DND-41 (cell line): ENCODE measurements around the gene TRAF1.

Source experiments
- ATAC-seq: fragments of 200-7000 bp; cut with Tn5 transposase; 3 replicates; pipeline ENCODE4 v1.9.1; 2021; ENCODE audit warnings: low read depth; ENCODE audit not compliant: insufficient read depth
- DNase-seq: peaks from one replicate; pipeline ENCODE4 v3.0.0-alpha.2; 2020
- H2AFZ ChIP-seq: 2 replicates; pipeline ENCODE4 v1.6.0; 2012; ENCODE audit warnings: low read depth, low read length
- H3K27ac ChIP-seq: 2 replicates; pipeline ENCODE4 v1.5.1; 2012; ENCODE audit warnings: low read length, inconsistent platforms
- H3K27me3 ChIP-seq: fragments of 200-600 bp; sonication (generic); 2 replicates; pipeline ENCODE4 v1.6.0; 2012; ENCODE audit warnings: low read length, mild to moderate bottlenecking, inconsistent platforms; ENCODE audit not compliant: insufficient read depth, poor library complexity
- H3K36me3 ChIP-seq: 2 replicates; pipeline ENCODE4 v1.5.1; 2012; ENCODE audit warnings: low read length, inconsistent platforms; ENCODE audit not compliant: insufficient read depth
- H3K4me1 ChIP-seq: 2 replicates; pipeline ENCODE4 v1.5.1; 2012; ENCODE audit warnings: mild to moderate bottlenecking, low read length; ENCODE audit not compliant: insufficient read depth
- H3K4me2 ChIP-seq: 2 replicates; pipeline ENCODE4 v1.6.0; 2012; ENCODE audit warnings: mild to moderate bottlenecking, moderate library complexity, low read length, inconsistent platforms; ENCODE audit not compliant: insufficient read depth
- H3K4me3 ChIP-seq, 2 experiments: fragments of 200-600 bp in 1 of 2; shearing (Covaris generic) in 1 of 2; 2 replicates each; pipeline ENCODE4 v1.5.1; 2012 to 2016; ENCODE audit warnings: inconsistent platforms in 2 of 2, low read length in 2 of 2, mild to moderate bottlenecking in 2 of 2, low read depth in 1 of 2, moderate library complexity in 1 of 2
- H3K79me2 ChIP-seq: 2 replicates; pipeline ENCODE4 v1.6.0; 2012; ENCODE audit warnings: low read length, inconsistent platforms; ENCODE audit not compliant: insufficient read depth
- H3K9ac ChIP-seq: 2 replicates; pipeline ENCODE4 v1.6.0; 2012; ENCODE audit warnings: low read depth, mild to moderate bottlenecking, inconsistent platforms, low read length, moderate library complexity
- H3K9me3 ChIP-seq: 2 replicates; pipeline ENCODE4 v1.5.1; 2012; ENCODE audit warnings: low read length, moderate library complexity, mild to moderate bottlenecking, inconsistent platforms; ENCODE audit not compliant: insufficient read depth, severe bottlenecking
- H4K20me1 ChIP-seq: 2 replicates; pipeline ENCODE4 v1.6.0; 2012; ENCODE audit warnings: low read length; ENCODE audit not compliant: insufficient read depth
- CTCF ChIP-seq: IDR thresholded peaks from 2 replicates; pipeline ENCODE4 v1.5.1; 2012; ENCODE audit warnings: borderline replicate concordance, low read length, moderate library complexity, mild to moderate bottlenecking; ENCODE audit not compliant: poor library complexity, severe bottlenecking; ENCODE audit errors: extremely low read depth
- EZH2 ChIP-seq: IDR thresholded peaks from 3 replicates; pipeline ENCODE4 v1.6.1; 2012; ENCODE audit warnings: borderline replicate concordance, low read depth, mild to moderate bottlenecking, moderate library complexity, low read length, inconsistent platforms; ENCODE audit not compliant: severe bottlenecking

Gene TRAF1

GRCh38 chr9:120919843-120920805, 6.5 kb downstream of the TRAF1 start:
- Histone ChIP-seq H3K4me2 (no peak overlapping the region), H3K9me3 (no peaks in the 10 kb centered on the region), H3K79me2 (no peaks in the 10 kb centered on the region), H3K4me3 (no peak overlapping the region), H3K27ac (no peak overlapping the region), H3K9ac (no peak overlapping the region), H3K36me3 (no peaks in the 10 kb centered on the region), H3K27me3 (no peaks in the 10 kb centered on the region), H3K4me1 (peaks cover 10% of the 10 kb centered on the region), H4K20me1 (no peaks in the 10 kb centered on the region), H2AFZ (no peak overlapping the region)
- ATAC-seq = no peak
- no peak for TF ChIP-seq CTCF
- no peak for TF ChIP-seq EZH2
- DNase-seq = no peak

GRCh38 chr9:120918931-120919842, 7.4 kb downstream of the TRAF1 start:
- Histone ChIP-seq H3K27me3 (no peaks in the 10 kb centered on the region), H3K4me3 (no peak overlapping the region), H3K79me2 (no peaks in the 10 kb centered on the region), H2AFZ (no peak overlapping the region), H3K9me3 (no peaks in the 10 kb centered on the region), H3K4me1 (peaks cover 10% of the 10 kb centered on the region), H4K20me1 (no peaks in the 10 kb centered on the region), H3K36me3 (no peaks in the 10 kb centered on the region), H3K27ac (no peak overlapping the region), H3K9ac (no peak overlapping the region), H3K4me2 (no peak overlapping the region)
- TF ChIP-seq EZH2 (no peak), CTCF (no peak)
- ATAC-seq (no peak), DNase-seq (no peak)

- Histone ChIP-seq H3K9ac (no peak overlapping the region), H3K4me1 (peaks cover 10% of the 10 kb centered on the region), H4K20me1 (no peaks in the 10 kb centered on the region), H3K27me3 (no peaks in the 10 kb centered on the region), H3K27ac (no peak overlapping the region), H2AFZ (no peak overlapping the region), H3K4me3 (no peak overlapping the region), H3K9me3 (no peaks in the 10 kb centered on the region), H3K36me3 (no peaks in the 10 kb centered on the region), H3K79me2 (no peaks in the 10 kb centered on the region), H3K4me2 (no peak overlapping the region)
- DNase-seq (no peak), ATAC-seq (no peak)
- TF ChIP-seq CTCF (no peak), EZH2 (no peak)
Observed at GRCh38 chr9:120917929-120918762, 8.4 kb downstream of the TRAF1 start.
